Ishikawa (cell line): ENCODE data around the gene CARNS1.

ENCODE experiments used
- CEBPB ChIP-seq: IDR thresholded peaks from 2 replicates; pipeline ENCODE4 v1.6.1; 2012
- CREB1 ChIP-seq: IDR thresholded peaks from 2 replicates; pipeline ENCODE4 v1.6.1; 2012; ENCODE audit warnings: low read depth
- EGR1 ChIP-seq: IDR thresholded peaks from 2 replicates; pipeline ENCODE4 v1.6.1; 2012
- EP300 ChIP-seq: IDR thresholded peaks from 2 replicates; pipeline ENCODE4 v1.6.1; 2012; ENCODE audit warnings: borderline replicate concordance
- FOXM1 ChIP-seq: IDR thresholded peaks from 2 replicates; pipeline ENCODE4 v1.6.1; 2012; ENCODE audit warnings: low read depth, borderline replicate concordance
- NFIC ChIP-seq: IDR thresholded peaks from 2 replicates; pipeline ENCODE4 v1.6.1; 2012
- RAD21 ChIP-seq: IDR thresholded peaks from 2 replicates; pipeline ENCODE4 v1.6.1; 2012; ENCODE audit warnings: low read depth
- TAF1 ChIP-seq: IDR thresholded peaks from 2 replicates; pipeline ENCODE4 v1.6.1; 2012; ENCODE audit warnings: low read depth, mild to moderate bottlenecking
- TCF12 ChIP-seq: IDR thresholded peaks from 2 replicates; pipeline ENCODE4 v1.6.1; 2012; ENCODE audit warnings: low read depth
- TEAD4 ChIP-seq: IDR thresholded peaks from 2 replicates; pipeline ENCODE4 v1.6.1; 2012
- YY1 ChIP-seq: IDR thresholded peaks from 2 replicates; pipeline ENCODE4 v1.6.1; 2012; ENCODE audit warnings: low read depth
- ZBTB7A ChIP-seq: IDR thresholded peaks from 2 replicates; pipeline ENCODE4 v1.6.1; 2012; ENCODE audit warnings: low read depth
- TF ChIP-seq, protein P1 (sequence below): IDR thresholded peaks from 2 replicates; pipeline ENCODE4 v1.6.1; 2012
- TF ChIP-seq, protein P2 (sequence below): IDR thresholded peaks from 2 replicates; pipeline ENCODE4 v1.6.1; 2012
- TF ChIP-seq, protein P3 (sequence below): IDR thresholded peaks from 2 replicates; pipeline ENCODE4 v1.6.1; 2012; ENCODE audit warnings: low read depth, mild to moderate bottlenecking

Gene CARNS1

DNA sequence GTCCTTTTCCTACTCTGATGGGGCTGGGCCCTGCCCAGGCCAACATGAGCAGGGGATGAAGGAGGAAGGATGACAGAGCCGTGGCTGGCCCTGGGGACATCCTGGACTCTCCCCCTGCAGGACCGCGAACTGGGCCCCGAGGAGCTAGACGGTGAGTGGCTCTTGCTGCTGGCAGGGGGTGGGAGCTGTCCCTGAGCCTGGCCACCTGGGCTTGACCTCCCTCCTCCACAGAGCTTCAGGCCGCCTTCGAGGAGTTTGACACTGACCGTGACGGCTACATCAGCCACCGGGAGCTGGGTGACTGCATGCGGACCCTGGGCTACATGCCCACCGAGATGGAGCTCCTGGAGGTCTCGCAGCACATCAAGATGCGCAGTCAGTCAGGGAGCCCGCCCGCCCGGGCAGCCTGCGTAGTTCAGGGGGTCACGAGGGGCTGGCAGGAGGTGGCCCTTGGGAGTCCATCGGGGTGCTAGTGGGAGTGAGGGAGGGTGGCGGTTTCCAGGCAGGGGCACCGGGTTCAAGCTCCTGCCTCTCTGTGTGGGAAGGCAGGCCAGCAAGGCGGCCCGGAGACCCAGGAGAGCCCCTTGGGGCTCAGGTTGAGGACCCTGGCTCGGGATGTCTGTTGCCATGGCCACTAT is 40.7 kb downstream of the CARNS1 start:
- no peak for TF ChIP-seq NFIC
- no peak for TF ChIP-seq YY1
- TF ChIP-seq, protein P1, sequence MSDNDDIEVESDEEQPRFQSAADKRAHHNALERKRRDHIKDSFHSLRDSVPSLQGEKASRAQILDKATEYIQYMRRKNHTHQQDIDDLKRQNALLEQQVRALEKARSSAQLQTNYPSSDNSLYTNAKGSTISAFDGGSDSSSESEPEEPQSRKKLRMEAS: no peak
- TF ChIP-seq ZBTB7A: no peak
- TF ChIP-seq EP300: no peak
- no peak for TF ChIP-seq FOXM1
- TF ChIP-seq RAD21: no peak
- TF ChIP-seq TEAD4: no peak
- TF ChIP-seq, protein P2, sequence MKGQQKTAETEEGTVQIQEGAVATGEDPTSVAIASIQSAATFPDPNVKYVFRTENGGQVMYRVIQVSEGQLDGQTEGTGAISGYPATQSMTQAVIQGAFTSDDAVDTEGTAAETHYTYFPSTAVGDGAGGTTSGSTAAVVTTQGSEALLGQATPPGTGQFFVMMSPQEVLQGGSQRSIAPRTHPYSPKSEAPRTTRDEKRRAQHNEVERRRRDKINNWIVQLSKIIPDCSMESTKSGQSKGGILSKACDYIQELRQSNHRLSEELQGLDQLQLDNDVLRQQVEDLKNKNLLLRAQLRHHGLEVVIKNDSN: no peak
- TF ChIP-seq CEBPB: no peak
- TF ChIP-seq, protein P3, sequence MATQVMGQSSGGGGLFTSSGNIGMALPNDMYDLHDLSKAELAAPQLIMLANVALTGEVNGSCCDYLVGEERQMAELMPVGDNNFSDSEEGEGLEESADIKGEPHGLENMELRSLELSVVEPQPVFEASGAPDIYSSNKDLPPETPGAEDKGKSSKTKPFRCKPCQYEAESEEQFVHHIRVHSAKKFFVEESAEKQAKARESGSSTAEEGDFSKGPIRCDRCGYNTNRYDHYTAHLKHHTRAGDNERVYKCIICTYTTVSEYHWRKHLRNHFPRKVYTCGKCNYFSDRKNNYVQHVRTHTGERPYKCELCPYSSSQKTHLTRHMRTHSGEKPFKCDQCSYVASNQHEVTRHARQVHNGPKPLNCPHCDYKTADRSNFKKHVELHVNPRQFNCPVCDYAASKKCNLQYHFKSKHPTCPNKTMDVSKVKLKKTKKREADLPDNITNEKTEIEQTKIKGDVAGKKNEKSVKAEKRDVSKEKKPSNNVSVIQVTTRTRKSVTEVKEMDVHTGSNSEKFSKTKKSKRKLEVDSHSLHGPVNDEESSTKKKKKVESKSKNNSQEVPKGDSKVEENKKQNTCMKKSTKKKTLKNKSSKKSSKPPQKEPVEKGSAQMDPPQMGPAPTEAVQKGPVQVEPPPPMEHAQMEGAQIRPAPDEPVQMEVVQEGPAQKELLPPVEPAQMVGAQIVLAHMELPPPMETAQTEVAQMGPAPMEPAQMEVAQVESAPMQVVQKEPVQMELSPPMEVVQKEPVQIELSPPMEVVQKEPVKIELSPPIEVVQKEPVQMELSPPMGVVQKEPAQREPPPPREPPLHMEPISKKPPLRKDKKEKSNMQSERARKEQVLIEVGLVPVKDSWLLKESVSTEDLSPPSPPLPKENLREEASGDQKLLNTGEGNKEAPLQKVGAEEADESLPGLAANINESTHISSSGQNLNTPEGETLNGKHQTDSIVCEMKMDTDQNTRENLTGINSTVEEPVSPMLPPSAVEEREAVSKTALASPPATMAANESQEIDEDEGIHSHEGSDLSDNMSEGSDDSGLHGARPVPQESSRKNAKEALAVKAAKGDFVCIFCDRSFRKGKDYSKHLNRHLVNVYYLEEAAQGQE: no peak
- TF ChIP-seq EGR1: no peak
- no peak for TF ChIP-seq TAF1
- no peak for TF ChIP-seq CREB1
- no peak for TF ChIP-seq TCF12

DNA sequence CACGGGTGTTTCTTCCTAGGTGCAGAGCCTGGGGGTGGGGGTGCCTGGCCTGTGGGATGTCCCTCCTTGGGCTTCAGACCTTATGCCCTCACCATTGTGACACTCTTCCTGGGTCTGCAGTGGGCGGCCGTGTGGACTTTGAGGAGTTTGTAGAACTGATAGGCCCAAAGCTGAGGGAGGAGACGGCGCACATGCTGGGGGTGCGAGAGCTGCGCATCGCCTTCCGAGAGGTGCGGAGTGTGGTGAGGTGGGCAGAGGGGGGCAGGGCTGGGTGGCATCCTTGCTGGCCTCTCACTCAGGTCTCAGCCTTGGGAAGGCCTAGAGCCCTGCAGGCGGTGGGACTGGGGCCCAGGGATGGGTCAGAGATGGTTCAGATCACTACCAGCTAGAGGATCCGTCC is 42.0 kb downstream of the CARNS1 start:
- no peak for TF ChIP-seq TEAD4
- no peak for TF ChIP-seq EP300
- TF ChIP-seq, protein P3: no peak
- TF ChIP-seq, protein P1: no peak
- TF ChIP-seq YY1: no peak
- TF ChIP-seq TCF12: no peak
- TF ChIP-seq CEBPB: no peak
- no peak for TF ChIP-seq ZBTB7A
- no peak for TF ChIP-seq FOXM1
- no peak for TF ChIP-seq RAD21
- no peak for TF ChIP-seq TAF1
- TF ChIP-seq, protein P2: no peak
- no peak for TF ChIP-seq NFIC
- TF ChIP-seq EGR1: no peak
- TF ChIP-seq CREB1: no peak

DNA sequence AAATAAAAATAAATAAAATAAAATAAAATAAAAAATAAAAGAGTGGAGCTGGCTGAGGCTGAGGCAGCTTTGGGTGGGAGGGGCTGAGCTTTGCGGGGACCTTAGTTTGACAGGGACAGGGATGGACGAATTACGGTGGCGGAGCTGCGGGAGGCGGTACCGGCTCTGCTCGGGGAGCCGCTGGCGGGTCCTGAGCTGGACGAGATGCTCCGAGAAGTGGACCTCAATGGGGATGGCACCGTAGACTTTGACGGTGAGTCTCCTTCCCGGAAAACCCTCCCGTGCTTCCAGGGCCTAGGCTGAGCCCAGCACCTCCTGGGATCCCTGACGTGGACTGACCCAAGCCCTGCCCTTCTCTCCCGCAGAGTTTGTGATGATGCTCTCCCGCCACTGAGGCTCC is 42.8 kb downstream of the CARNS1 start:
- TF ChIP-seq YY1 (no peak), TEAD4 (no peak), TAF1 (no peak), ZBTB7A (no peak), CREB1 (no peak), EGR1 (no peak), RAD21 (no peak), NFIC (no peak), EP300 (no peak), TCF12 (no peak)
- TF ChIP-seq, protein P1: no peak
- TF ChIP-seq, protein P3: no peak
- TF ChIP-seq, protein P2: no peak
